ENCODE data around the gene AQP10.
A peak's percentile ranks its signal among the peaks of the same experiment; 100 is the strongest.
"Not testable (repeated sequence)": the region's sequence is repeated elsewhere in the genome, so short reads cannot be mapped to it uniquely, and the experiment has no call there.

Gene AQP10

DNA sequence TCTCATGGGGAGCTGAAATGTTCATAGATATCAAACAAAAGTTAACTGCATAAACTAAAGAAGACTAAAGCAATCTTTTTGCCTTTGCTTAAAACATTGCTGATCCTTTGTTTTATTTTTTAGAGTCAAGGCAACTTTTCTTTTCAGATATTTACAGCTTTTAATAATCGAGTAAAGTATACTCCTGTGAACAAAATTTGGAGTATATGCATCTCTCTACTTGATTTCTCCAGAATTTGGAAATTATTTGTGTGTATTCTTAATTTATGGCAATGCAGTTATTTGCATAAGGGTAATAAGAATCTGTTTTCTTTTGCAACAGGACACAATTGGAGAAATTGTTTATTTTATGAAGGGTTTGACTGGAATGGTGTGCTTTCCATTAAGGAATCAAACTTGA is 4.2 kb upstream of the AQP10 start:
- DNase-seq (ENCODE audit: low spot score) = no peak
- TF ChIP-seq, protein P1, sequence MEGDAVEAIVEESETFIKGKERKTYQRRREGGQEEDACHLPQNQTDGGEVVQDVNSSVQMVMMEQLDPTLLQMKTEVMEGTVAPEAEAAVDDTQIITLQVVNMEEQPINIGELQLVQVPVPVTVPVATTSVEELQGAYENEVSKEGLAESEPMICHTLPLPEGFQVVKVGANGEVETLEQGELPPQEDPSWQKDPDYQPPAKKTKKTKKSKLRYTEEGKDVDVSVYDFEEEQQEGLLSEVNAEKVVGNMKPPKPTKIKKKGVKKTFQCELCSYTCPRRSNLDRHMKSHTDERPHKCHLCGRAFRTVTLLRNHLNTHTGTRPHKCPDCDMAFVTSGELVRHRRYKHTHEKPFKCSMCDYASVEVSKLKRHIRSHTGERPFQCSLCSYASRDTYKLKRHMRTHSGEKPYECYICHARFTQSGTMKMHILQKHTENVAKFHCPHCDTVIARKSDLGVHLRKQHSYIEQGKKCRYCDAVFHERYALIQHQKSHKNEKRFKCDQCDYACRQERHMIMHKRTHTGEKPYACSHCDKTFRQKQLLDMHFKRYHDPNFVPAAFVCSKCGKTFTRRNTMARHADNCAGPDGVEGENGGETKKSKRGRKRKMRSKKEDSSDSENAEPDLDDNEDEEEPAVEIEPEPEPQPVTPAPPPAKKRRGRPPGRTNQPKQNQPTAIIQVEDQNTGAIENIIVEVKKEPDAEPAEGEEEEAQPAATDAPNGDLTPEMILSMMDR (IDR thresholded peaks at IDR 0.05; ENCODE audit: extremely low read depth, missing control alignments) = no peak

GRCh38 chr1:154318386-154318785 is 2.5 kb upstream of the AQP10 start:
- TF ChIP-seq, protein P1 (IDR thresholded peaks at IDR 0.05; ENCODE audit: extremely low read depth, missing control alignments) = no peak
- no peak for DNase-seq (ENCODE audit: low spot score)

GRCh38 chr1:154321609-154321934 is 679 bp downstream of the AQP10 start:
- DNase-seq (ENCODE audit: low spot score) = not testable (repeated sequence)

DNA sequence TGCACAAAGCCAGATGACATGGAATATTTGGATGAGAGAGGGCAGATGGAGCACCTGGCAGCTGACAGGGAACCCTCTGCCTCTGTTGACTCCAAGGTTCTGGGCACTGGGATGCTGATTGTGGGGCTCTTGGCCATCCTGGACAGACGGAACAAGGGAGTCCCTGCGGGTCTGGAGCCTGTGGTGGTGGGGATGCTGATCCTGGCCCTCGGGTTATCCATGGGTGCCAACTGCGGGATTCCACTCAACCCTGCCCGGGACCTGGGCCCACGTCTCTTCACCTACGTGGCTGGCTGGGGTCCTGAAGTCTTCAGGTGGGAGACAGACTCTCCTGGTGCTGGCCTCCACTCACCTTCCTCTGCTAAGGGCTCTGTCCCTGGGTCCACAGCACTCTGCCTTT is 2.6 kb downstream of the AQP10 start:
- no peak for DNase-seq (ENCODE audit: low spot score)
- TF ChIP-seq, protein P1 (IDR thresholded peaks at IDR 0.05; ENCODE audit: extremely low read depth, missing control alignments) = no peak

GRCh38 chr1:154324241-154324640 is 3.3 kb downstream of the AQP10 start:
- TF ChIP-seq, protein P1 (IDR thresholded peaks at IDR 0.05; ENCODE audit: extremely low read depth, missing control alignments) = no peak
- no peak for DNase-seq (ENCODE audit: low spot score)

DNA sequence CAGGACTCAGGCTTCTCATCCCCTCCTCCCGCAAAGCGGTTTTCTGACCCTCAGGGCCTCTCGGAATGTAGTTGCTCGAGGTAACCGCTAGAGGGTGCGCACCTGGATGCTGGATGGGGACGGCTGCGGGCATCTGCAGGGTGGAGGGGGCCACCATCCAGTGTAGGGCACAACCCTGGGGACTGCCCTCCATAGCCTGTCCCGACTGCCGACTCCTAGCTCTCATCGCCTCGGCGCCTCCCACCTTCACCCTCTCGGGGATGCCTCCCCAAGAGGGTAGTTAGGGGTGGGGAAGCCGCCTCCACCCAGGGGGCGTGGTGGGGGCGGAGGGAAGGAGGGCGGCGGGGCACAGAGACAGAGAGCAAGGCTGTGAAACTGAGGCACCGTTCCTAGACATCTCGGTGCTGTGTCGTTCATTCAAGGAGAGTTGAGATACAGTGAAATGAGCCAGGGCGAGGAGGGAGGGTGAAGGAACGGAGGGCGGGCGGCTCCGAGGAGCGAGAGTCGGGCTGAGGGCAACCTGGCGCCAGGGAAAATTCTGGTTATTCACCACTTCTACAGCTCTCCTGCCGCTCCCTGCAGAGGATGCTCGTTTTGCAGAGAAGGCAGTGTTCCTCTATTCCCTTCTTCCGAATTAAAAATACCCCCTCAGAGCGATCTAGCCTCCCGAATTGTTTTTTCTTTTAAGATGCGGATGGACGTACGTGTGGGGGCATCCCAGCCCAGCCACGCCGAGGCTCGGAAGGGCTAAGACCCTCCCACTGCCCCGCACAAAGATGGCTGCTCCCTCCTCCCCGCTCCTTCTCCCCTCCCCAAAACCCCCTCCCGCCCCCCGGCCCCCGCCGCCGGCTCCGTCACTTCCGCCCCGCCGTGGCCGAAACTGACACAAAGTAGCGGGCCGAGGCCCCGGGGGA is 4.0 kb downstream of the AQP10 start, which contains the start of gene ATP8B2:
TSS of gene ATP8B2 (plus strand) at position 857 of the 914 bp plus-strand sequence. CDS start 2,617 bp downstream, outside the sequence.
- TF ChIP-seq, protein P1 (IDR thresholded peaks at IDR 0.05; ENCODE audit: extremely low read depth, missing control alignments) = peak; percentile 91
- DNase-seq (ENCODE audit: low spot score) = peak; percentile 90

GRCh38 chr1:154325583-154326545 is 5.0 kb downstream of the AQP10 start:
- TF ChIP-seq, protein P1 (IDR thresholded peaks at IDR 0.05; ENCODE audit: extremely low read depth, missing control alignments) = no peak
- DNase-seq (ENCODE audit: low spot score) = peak; percentile 70

All from GM20000 (cell line).